ENCODE measurements around the gene STX1A. TPM values are rescaled to one million over a fixed set of nuclear protein-coding genes. Genes with fewer than 3 reads are reported as not detected.

Gene STX1A
- total and polyA plus RNA-seq, 2 of the 13 experiments (the other 11 are each of a cell fraction or from before 2014, with no cell fraction given) = 6.1 to 12.2 TPM

DNA sequence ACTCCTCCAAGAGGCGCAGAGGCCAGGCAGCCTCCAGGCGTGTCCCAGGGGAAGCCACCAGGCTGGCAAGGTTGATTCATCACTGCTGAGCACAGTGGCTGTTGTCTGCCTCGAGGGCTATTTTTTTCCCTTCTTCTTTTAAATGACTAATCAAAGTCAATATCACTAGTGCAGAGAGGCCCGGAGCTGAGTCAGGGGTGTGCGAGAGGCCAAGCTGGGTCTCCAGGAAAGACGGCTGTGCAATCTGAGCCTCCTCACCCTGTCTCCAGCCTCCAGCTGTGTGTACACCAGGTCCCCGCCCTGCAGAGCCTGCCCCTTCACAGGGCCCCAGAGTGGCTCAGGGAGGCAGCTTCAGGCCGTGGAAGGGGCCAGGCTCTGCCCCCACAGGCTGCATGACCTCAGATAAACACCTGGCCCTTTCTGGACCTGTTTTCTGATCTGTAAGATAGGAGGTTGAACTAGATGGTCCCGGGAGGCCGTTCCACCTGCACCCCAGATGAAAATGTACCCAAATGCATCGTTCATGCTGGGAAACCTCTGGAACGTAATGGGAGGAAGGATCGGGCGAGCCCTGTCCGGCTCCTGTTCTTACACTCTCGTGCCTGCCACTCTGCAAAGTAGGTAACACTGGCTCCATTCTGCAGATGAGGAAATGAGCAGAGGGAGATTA lies 3.7 kb downstream of the STX1A start (continued):
- TF ChIP-seq, protein P1, sequence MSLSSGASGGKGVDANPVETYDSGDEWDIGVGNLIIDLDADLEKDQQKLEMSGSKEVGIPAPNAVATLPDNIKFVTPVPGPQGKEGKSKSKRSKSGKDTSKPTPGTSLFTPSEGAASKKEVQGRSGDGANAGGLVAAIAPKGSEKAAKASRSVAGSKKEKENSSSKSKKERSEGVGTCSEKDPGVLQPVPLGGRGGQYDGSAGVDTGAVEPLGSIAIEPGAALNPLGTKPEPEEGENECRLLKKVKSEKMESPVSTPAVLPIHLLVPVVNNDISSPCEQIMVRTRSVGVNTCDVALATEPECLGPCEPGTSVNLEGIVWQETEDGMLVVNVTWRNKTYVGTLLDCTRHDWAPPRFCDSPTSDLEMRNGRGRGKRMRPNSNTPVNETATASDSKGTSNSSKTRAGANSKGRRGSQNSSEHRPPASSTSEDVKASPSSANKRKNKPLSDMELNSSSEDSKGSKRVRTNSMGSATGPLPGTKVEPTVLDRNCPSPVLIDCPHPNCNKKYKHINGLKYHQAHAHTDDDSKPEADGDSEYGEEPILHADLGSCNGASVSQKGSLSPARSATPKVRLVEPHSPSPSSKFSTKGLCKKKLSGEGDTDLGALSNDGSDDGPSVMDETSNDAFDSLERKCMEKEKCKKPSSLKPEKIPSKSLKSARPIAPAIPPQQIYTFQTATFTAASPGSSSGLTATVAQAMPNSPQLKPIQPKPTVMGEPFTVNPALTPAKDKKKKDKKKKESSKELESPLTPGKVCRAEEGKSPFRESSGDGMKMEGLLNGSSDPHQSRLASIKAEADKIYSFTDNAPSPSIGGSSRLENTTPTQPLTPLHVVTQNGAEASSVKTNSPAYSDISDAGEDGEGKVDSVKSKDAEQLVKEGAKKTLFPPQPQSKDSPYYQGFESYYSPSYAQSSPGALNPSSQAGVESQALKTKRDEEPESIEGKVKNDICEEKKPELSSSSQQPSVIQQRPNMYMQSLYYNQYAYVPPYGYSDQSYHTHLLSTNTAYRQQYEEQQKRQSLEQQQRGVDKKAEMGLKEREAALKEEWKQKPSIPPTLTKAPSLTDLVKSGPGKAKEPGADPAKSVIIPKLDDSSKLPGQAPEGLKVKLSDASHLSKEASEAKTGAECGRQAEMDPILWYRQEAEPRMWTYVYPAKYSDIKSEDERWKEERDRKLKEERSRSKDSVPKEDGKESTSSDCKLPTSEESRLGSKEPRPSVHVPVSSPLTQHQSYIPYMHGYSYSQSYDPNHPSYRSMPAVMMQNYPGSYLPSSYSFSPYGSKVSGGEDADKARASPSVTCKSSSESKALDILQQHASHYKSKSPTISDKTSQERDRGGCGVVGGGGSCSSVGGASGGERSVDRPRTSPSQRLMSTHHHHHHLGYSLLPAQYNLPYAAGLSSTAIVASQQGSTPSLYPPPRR (CRISPR knock-in tag; IDR thresholded peaks at IDR 0.05; ENCODE audit: borderline replicate concordance) = peak; percentile 34; the same call in 1 of the 2 replicates
- TF ChIP-seq, protein P2, sequence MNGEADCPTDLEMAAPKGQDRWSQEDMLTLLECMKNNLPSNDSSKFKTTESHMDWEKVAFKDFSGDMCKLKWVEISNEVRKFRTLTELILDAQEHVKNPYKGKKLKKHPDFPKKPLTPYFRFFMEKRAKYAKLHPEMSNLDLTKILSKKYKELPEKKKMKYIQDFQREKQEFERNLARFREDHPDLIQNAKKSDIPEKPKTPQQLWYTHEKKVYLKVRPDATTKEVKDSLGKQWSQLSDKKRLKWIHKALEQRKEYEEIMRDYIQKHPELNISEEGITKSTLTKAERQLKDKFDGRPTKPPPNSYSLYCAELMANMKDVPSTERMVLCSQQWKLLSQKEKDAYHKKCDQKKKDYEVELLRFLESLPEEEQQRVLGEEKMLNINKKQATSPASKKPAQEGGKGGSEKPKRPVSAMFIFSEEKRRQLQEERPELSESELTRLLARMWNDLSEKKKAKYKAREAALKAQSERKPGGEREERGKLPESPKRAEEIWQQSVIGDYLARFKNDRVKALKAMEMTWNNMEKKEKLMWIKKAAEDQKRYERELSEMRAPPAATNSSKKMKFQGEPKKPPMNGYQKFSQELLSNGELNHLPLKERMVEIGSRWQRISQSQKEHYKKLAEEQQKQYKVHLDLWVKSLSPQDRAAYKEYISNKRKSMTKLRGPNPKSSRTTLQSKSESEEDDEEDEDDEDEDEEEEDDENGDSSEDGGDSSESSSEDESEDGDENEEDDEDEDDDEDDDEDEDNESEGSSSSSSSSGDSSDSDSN (CRISPR knock-in tag; IDR thresholded peaks at IDR 0.05) = peak; percentile 69
- TF ChIP-seq THAP11 (CRISPR knock-in tag; IDR thresholded peaks at IDR 0.05) (peak; percentile 69), NCOA5 (CRISPR knock-in tag; IDR thresholded peaks at IDR 0.05) (no peak), BCL6 (CRISPR knock-in tag; IDR thresholded peaks at IDR 0.05) (peak; percentile 86), AGO2 (optimal IDR thresholded peaks at IDR 0.05; ENCODE audit: low read depth, low read length) (no peak), SAFB2 (CRISPR knock-in tag; IDR thresholded peaks at IDR 0.05; ENCODE audit: borderline replicate concordance, low read depth) (no peak; the same call in 1 of the 2 replicates), ZBTB20 (CRISPR knock-in tag; IDR thresholded peaks at IDR 0.05; ENCODE audit: borderline replicate concordance, low read depth) (no peak; the same call in 1 of the 2 replicates), THAP9 (CRISPR knock-in tag; IDR thresholded peaks at IDR 0.05; ENCODE audit: borderline replicate concordance) (no peak), NR2C2 (CRISPR knock-in tag; IDR thresholded peaks at IDR 0.05; ENCODE audit: borderline replicate concordance) (no peak), NR2F6 (IDR thresholded peaks at IDR 0.05) (peak; percentile 60), NR2F6 (CRISPR knock-in tag; IDR thresholded peaks at IDR 0.05) (no peak; the same call in 1 of the 2 replicates), NFKBIZ (CRISPR knock-in tag; IDR thresholded peaks at IDR 0.05) (no peak), MBNL3 (CRISPR knock-in tag; conservative IDR thresholded peaks at IDR 0.05) (no peak)
- TF ChIP-seq, protein P3, sequence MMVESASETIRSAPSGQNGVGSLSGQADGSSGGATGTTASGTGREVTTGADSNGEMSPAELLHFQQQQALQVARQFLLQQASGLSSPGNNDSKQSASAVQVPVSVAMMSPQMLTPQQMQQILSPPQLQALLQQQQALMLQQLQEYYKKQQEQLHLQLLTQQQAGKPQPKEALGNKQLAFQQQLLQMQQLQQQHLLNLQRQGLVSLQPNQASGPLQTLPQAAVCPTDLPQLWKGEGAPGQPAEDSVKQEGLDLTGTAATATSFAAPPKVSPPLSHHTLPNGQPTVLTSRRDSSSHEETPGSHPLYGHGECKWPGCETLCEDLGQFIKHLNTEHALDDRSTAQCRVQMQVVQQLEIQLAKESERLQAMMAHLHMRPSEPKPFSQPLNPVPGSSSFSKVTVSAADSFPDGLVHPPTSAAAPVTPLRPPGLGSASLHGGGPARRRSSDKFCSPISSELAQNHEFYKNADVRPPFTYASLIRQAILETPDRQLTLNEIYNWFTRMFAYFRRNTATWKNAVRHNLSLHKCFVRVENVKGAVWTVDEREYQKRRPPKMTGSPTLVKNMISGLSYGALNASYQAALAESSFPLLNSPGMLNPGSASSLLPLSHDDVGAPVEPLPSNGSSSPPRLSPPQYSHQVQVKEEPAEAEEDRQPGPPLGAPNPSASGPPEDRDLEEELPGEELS (CRISPR knock-in tag; IDR thresholded peaks at IDR 0.05) = peak; percentile 46
